Adrenal gland (tissue), 5 donors: Measurements from ENCODE around the gene CHST11.

Experiments
- CTCF ChIP-seq, 6 experiments: fragments of 450-650 bp in 4 of 6; fragments of 200-600 bp in 2 of 6; sonication (generic) in 1 of 6; IDR thresholded peaks; 1 replicate in 5 of 6; 2 replicates in 1 of 6; pipeline versions ENCODE4 v1.5.1 to v1.8.0; 2016 to 2021; ENCODE audit warnings: antibody characterized with exemption in 6 of 6, mild to moderate bottlenecking in 2 of 6, moderate library complexity in 1 of 6
- POLR2A ChIP-seq, 2 donors: fragments of 450-650 bp; IDR thresholded peaks; one replicate each; pipeline ENCODE4 v1.6.1; 2017; ENCODE audit warnings: antibody characterized with exemption in 2 of 2, mild to moderate bottlenecking in 2 of 2, moderate library complexity in 1 of 2
- donor health status: DM: no; HTN: no; CAD: no.

DNA sequence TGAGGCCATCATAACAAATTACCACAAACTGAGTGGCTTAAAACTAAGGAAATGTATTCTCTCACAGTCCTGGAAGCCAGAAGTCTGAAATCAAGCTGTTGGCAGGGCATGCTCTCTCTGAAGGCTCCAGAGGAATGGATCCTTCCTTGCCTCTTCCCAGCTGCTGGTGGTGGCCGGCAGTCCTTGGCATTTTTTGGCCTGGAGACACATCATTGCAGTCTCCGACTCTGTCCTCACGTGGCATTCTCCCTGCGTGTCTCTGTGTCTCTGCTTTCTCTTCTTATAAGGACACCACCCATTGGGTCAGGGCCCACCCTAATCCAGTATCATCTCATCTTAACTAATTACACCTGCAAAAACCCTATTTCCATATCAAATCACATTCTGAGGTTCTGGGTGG is 295.3 kb downstream of the CHST11 start:
- TF ChIP-seq CTCF (IDR thresholded peaks at IDR 0.05), result no peak
- no peak for TF ChIP-seq POLR2A (IDR thresholded peaks at IDR 0.05)
